Measurements from ENCODE around the gene MAP3K7CL. TPM values are rescaled to one million over a fixed set of nuclear protein-coding genes. Genes with fewer than 3 reads are reported as not detected.

Gene MAP3K7CL
- total RNA-seq, 2 donors from 2014 or later: 1.3 TPM; not detected in 1

DNA sequence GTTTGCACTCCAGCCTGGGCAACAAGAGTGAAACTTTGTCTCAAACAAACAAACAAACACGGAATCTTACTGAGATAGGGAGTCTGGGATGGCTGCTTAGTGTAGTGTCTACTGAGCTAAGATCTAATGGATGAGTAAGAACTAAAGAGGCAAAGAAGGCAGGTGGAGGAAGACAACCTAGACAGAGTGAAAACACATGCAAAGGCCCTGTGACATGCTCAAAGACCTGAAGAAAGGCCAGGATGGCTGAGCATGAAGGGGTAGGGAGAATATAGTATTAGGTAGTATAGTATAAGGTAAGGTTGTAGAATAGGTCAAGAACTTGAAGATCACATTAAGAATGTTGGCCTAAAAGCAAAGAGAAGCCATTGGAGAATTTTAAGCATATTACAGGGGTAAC is 49.1 kb downstream of the MAP3K7CL start:
- peaks cover 11% of the 10 kb centered on the region for H3K4me1 Mint-ChIP-seq
- no peaks in the 10 kb centered on the region for H3K9me3 Mint-ChIP-seq
- TF ChIP-seq, protein P1, sequence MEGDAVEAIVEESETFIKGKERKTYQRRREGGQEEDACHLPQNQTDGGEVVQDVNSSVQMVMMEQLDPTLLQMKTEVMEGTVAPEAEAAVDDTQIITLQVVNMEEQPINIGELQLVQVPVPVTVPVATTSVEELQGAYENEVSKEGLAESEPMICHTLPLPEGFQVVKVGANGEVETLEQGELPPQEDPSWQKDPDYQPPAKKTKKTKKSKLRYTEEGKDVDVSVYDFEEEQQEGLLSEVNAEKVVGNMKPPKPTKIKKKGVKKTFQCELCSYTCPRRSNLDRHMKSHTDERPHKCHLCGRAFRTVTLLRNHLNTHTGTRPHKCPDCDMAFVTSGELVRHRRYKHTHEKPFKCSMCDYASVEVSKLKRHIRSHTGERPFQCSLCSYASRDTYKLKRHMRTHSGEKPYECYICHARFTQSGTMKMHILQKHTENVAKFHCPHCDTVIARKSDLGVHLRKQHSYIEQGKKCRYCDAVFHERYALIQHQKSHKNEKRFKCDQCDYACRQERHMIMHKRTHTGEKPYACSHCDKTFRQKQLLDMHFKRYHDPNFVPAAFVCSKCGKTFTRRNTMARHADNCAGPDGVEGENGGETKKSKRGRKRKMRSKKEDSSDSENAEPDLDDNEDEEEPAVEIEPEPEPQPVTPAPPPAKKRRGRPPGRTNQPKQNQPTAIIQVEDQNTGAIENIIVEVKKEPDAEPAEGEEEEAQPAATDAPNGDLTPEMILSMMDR (conservative IDR thresholded peaks at IDR 0.05): no peak
- Histone ChIP-seq H3K9me3 (ENCODE audit: control insufficient read depth, low read length) (no peaks in the 10 kb centered on the region), H3K4me3 (ENCODE audit: low read length) (no peak overlapping the region), H3K36me3 (ENCODE audit: control insufficient read depth, insufficient read depth, low read length) (no peaks in the 10 kb centered on the region), H3K27me3 (ENCODE audit: control insufficient read depth, insufficient read depth, low read length, poor library complexity, severe bottlenecking) (no peaks in the 10 kb centered on the region), H3K4me1 (ENCODE audit: control insufficient read depth, insufficient read depth, low read length) (no peaks in the 10 kb centered on the region), H3K27ac (ENCODE audit: low read depth, low read length) (no peak overlapping the region), H3K9ac (ENCODE audit: extremely low read depth, low read length, poor library complexity, severe bottlenecking) (no peak overlapping the region)
- no peak overlapping the region for H3K27ac Mint-ChIP-seq
- DNase-seq: no peak
- H3K4me3 Mint-ChIP-seq: no peak overlapping the region
- H3K36me3 Mint-ChIP-seq (ENCODE audit: low read depth): no peaks in the 10 kb centered on the region
- WGBS, 2 experiments (ENCODE audit: insufficient coverage in 1 of 2, insufficient read length in 1 of 2): 80 to 95% methylated on average over 1 of the region's 1 CpG
- no peaks in the 10 kb centered on the region for H3K27me3 Mint-ChIP-seq (ENCODE audit: insufficient read depth)

DNA sequence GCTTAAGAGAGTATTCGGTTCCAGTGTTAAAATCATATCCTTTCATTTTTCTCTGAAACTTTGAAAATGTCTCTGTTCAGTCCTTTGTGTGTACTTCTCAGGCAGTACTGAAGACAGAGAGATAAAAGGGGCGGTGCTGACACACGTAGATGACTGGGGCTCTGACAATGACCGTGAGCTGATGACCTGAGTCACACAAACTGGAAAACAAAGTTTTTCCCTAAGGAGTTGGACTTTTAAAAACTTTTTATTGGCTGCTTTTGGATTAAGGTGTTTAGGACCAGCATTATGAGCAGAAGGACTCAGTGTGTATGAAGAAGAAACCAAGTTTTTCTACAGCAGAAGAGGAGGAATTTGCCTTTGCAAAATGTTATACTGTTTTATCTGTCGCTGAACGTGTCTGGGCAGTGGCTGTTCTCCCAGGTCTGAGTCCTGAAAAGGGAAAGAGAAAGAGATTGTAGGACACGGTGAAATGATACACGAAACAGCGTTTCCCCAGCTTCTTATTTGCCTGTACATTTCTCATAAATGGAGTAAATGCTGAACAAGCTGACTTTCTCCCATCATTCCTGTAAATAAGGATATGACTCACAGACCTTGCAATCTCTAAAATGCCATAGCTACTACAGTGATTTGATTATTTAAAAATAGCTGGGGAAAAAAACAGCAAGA is 51.5 kb downstream of the MAP3K7CL start:
- no peak overlapping the region for H3K4me3 Mint-ChIP-seq
- no peaks in the 10 kb centered on the region for H3K4me1 ChIP-seq (ENCODE audit: control insufficient read depth, insufficient read depth, low read length)
- H3K4me3 ChIP-seq (ENCODE audit: low read length): no peak overlapping the region
- no peaks in the 10 kb centered on the region for H3K27me3 ChIP-seq (ENCODE audit: control insufficient read depth, insufficient read depth, low read length, poor library complexity, severe bottlenecking)
- TF ChIP-seq, protein P1 (conservative IDR thresholded peaks at IDR 0.05): no peak
- H3K36me3 ChIP-seq (ENCODE audit: control insufficient read depth, insufficient read depth, low read length): no peaks in the 10 kb centered on the region
- 81 to 82% methylated on average over 3 to 9 of the region's 9 CpGs for WGBS, 2 experiments (ENCODE audit: insufficient coverage in 1 of 2, insufficient read length in 1 of 2)
- no peaks in the 10 kb centered on the region for H3K9me3 ChIP-seq (ENCODE audit: control insufficient read depth, low read length)
- H3K9ac ChIP-seq (ENCODE audit: extremely low read depth, low read length, poor library complexity, severe bottlenecking): no peak overlapping the region
- no peak for DNase-seq
- no peak overlapping the region for H3K27ac Mint-ChIP-seq
- no peaks in the 10 kb centered on the region for H3K36me3 Mint-ChIP-seq (ENCODE audit: low read depth)
- no peaks in the 10 kb centered on the region for H3K27me3 Mint-ChIP-seq (ENCODE audit: insufficient read depth)
- H3K4me1 Mint-ChIP-seq: peaks cover 7% of the 10 kb centered on the region
- no peaks in the 10 kb centered on the region for H3K9me3 Mint-ChIP-seq
- H3K27ac ChIP-seq (ENCODE audit: low read depth, low read length): no peak overlapping the region

DNA sequence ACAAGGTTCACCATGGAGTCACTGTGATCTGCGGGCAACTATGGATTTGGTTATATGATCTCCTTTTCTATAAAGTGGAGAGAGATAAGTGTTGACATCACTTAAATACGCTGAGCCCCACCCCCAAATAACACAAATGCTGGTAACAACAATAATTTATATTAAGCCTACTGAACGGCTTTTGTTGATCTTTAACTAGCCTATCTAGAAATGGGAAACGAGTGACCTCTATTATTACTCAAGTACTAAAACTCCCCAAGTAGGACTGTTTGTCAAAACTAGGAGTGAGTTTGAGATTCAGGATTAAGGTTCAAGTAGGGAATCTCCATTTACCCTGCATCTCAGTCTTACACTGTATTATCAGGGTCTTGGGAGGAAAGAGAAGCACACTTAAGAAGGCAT is 52.2 kb downstream of the MAP3K7CL start:
- no peaks in the 10 kb centered on the region for H3K27me3 Mint-ChIP-seq (ENCODE audit: insufficient read depth)
- no peaks in the 10 kb centered on the region for H3K36me3 Mint-ChIP-seq (ENCODE audit: low read depth)
- no peak overlapping the region for H3K27ac ChIP-seq (ENCODE audit: low read depth, low read length)
- 95% methylated on average over 4 of the region's 4 CpGs; no CpG with 5 or more reads in 1 of the 2 experiments for WGBS, 2 experiments (ENCODE audit: insufficient coverage in 1 of 2, insufficient read length in 1 of 2)
- H3K9me3 ChIP-seq (ENCODE audit: control insufficient read depth, low read length): no peaks in the 10 kb centered on the region
- TF ChIP-seq, protein P1 (conservative IDR thresholded peaks at IDR 0.05): no peak
- no peak for DNase-seq
- H3K4me1 ChIP-seq (ENCODE audit: control insufficient read depth, insufficient read depth, low read length): no peaks in the 10 kb centered on the region
- H3K9ac ChIP-seq (ENCODE audit: extremely low read depth, low read length, poor library complexity, severe bottlenecking): no peak overlapping the region
- no peak overlapping the region for H3K4me3 Mint-ChIP-seq
- no peak overlapping the region for H3K4me3 ChIP-seq (ENCODE audit: low read length)
- peaks cover 7% of the 10 kb centered on the region for H3K4me1 Mint-ChIP-seq
- no peaks in the 10 kb centered on the region for H3K9me3 Mint-ChIP-seq
- H3K27me3 ChIP-seq (ENCODE audit: control insufficient read depth, insufficient read depth, low read length, poor library complexity, severe bottlenecking): no peaks in the 10 kb centered on the region
- no peak overlapping the region for H3K27ac Mint-ChIP-seq
- H3K36me3 ChIP-seq (ENCODE audit: control insufficient read depth, insufficient read depth, low read length): no peaks in the 10 kb centered on the region

All from endodermal cell (in vitro differentiated cells).